Activated CD8-positive, alpha-beta memory T cell treated with anti-CD3 and anti-CD28 coated beads for 48 hours (primary cell): ENCODE data around the gene SCUBE2.

Source experiments
- DNase-seq, 3 experiments: peaks; one replicate each; pipeline ENCODE4 v3.0.0-alpha.2; 2020; ENCODE audit warnings: low read depth in 2 of 3, low spot score in 2 of 3

The SCUBE2 gene

DNA sequence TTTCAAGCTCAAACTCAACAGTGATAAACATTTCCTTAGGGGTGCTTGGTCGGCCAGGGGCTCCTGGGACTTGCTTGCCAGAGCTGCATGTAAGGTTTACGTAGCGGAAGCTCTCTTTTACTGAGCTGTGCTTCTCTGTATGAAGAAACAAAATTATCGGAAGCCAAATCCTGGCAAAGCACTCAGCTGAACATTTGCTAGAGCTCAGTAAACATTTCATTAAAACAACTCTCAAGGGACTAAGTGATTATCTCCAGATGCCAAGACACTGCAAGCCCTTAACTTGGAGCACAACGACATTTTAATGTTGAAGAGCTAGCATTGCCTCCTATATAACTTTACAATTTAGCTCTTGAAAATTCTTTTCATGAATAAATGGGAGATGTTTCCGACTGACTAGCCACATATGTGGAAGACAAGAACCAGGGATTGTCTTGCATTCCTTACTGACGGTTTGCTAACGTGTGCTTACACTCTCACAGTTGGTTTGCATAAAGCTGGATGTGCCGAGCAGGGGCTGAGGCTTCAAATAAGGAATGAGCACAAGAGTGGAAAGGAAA lies 43.4 kb downstream of the SCUBE2 start:
- no peak for DNase-seq

DNA sequence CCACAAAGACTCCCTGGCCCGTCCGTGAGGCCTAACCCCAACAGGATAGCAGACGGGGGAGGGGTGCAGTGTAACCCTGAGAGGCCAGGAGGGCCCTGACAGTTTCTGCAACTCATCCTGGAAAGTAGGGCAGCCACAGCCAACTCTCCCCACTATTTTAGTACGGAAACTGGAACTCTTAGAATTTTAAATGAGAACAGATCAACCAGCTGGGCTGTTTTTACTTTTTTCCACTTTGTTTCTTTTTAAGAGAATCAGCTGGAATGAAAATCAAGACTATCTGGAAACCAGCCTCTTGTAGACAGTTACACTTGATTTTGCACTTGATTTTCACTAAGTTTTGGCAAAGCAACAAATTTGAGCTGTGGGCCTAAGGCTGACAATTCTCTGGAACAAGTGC lies 44.9 kb downstream of the SCUBE2 start:
- no peak for DNase-seq

DNA sequence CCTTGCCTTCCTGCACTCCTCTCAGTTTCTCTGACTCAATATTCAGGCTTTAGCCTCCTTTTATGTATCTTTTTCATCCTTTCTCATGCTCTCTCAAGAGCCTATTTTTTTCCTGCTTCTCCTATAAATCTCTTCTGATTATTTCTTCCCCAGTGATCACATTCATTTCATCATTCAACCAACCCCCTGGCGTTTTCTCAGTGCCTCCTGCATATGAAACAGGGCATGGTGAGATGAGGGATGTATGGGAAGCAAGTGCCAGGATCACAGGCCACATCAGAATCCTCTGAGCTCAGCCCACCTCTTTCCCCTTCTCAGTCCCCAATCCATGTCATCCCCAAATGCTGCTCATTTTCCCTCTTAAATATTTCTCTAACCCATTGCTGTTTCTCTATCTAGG lies 48.9 kb downstream of the SCUBE2 start:
- DNase-seq = no peak

DNA sequence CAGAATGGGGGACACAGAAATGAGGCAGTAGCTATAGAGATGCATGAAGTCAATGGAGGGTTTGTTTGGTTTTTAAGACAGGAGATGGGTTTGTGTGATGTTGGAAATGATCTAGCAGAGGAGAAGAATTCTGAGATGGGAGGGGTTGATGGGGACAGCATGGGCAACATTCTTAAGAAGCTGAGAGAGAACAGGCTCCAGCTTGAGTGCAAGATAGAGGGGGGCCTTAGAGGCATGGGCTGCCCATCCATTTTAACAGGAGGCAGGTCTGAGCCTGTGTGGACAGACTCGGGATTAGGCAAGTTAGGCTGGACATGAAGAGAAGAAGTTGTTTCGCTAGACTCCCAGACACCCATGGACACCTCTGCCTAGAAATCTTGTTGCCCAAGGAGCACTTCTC lies 49.7 kb downstream of the SCUBE2 start:
- DNase-seq = no peak

DNA sequence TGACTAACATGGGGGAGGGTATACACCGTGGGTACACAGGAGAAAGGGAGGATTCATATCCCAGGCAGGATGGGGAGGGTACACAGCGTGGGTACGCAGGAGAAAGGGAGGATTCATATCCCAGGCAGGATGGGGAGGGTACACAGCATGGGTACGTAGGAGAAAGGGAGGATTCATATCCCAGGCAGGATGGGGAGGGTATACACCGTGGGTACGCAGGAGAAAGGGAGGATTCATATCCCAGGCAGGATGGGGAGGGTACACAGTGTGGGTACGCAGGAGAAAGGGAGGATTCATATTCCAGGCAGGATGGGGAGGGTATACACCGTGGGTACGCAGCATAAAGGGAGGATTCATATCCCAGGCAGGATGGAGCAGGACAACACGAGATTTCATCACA lies 51.0 kb downstream of the SCUBE2 start:
- no peak for DNase-seq

DNA sequence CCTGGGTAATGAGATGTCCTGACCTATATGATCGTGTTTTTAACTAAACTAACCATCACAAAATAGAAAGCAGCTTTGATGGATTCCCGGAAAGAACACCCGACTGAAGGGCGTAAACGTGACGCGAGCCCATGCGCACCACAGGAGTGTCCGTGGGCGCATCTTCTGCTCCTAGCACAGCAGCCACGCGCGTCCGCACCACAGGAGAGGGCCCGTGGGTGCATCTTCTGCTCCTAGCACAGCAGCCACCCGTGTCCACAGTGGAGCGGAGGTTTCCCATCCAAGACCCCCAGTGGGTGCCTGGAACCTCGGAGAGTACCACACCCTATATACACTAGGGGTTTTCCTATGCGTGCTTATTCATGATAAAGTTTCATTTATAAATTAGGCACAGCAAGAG lies 51.5 kb downstream of the SCUBE2 start:
- DNase-seq = no peak

DNA sequence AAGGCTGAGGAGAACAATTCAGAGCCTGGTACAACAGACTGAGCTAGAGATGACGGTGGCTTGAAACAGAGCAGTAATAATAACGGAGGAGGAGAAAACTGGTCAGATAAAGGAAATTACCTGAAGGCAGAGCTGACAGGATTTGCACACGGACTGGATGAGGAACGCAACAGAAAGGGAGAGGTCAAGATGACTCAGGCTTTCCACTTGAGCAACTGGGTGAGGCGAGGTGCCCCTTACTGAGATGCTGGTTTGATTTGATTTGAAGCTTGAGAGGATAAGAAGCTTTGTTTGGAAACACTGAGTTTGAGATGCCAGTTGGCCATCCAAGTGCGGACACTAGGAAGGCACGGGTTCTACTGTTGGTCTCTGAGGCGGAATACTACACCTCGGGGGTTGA lies 52.2 kb downstream of the SCUBE2 start:
- no peak for DNase-seq

DNA sequence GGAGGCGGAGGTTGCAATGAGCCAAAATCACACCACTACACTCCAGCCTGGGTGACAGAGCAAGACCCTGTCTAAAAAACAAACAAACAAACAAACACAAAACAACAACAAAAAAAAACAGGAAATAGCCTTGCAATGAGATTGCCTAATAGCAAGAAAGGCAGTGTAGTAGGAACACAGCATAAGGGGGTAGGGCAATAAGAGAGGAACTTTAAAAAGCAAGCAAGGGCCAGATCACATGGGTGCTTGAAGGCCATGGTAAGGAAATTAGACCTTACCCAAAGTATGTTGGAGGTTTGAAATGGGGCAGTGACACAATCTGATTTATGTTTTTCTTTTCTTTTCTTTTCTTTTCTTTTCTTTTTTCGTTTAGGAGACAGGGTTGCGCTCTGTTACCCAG lies 52.9 kb downstream of the SCUBE2 start:
- DNase-seq = no peak

DNA sequence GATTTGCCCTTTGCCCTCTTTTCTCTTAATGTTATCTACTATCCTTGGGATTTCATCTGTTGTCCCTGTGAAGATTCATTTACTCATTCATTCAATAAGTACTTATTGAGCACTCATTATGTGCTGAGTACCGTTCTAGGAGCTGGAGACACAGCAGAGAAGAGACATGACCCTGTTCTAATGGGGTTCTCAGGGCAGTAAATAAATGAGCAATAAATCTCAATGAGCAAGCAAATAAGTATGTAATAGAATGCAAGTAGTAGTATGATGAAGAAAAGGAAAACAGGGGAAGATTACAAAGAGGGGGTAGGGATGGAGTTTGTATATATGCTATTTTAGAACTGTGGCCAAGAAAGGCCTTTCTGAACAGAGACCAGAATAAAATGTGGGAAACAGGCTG lies 53.4 kb downstream of the SCUBE2 start:
- DNase-seq = no peak

DNA sequence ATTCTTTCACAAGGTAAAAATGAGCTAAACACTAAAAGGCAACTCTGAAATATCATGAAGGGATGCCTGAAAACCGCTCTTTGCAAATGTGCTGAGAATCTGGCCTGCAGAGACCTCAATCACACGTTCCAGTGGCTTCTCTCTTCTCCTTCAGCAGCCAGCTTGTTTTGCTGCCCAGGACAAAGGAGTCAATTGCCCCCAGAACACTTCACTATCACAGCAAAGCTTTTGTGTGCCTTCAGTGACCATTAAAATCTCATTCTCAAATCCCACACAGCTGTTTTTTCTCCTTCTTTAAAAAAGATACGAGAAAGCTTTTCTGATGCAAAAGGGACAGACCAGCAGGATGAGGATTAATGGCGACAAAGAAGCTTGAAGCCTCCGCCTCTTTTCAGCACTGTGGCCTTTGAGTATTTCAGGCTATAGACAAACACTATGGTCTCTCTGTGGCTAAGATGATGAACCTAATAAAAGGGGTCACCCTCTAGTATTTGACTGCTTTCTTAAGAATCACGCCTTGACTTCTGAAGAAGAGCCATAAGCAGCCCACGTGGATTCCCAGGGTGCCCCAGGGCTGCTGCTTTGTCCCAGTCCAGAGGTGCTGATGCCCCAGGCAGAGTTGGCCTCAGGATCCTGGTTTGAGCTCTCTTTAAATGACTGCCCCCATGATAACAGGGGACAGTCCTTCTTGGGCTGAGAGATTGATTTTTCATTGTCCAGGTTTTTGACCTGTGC lies 54.2 kb downstream of the SCUBE2 start:
- no peak for DNase-seq

DNA sequence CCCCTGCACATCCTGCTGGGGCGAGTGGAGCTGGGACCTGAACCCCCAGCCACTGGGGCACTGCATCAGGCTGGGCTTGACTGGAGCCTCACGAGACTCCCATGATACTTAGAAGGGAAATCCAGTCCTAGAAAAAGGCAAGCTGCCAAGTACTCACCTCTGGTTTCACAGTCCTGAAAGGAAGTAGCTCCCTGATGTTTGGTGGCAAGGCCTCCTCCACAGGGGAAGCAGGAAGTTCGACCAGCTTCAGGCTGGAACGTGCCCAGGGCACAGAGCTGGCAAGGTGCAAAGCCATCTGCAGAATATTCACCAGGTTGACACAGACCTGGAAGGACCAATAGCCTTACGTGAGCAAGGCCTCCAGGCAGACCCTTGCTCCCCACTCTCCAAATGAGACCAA lies 60.8 kb downstream of the SCUBE2 start:
- no peak for DNase-seq

DNA sequence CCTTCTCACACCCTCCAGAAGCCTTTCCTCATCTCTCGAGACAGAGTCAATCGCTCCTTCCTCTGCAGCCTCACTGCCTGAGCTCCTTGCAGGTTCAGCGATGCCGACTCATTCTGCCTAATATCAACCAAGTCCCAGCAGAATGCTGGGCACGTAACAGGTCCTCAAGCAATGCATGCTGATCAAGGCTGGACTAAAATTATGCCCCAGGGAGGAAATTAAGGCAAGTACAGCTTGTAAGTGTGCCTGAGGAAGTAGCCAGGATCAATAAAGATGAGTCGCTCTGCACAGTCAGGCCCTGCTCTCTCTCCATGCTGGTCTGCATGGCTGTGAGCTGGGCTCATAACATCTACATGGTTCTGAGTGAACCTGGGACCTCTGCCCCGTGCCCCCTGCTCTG lies 62.0 kb downstream of the SCUBE2 start:
- DNase-seq = no peak

DNA sequence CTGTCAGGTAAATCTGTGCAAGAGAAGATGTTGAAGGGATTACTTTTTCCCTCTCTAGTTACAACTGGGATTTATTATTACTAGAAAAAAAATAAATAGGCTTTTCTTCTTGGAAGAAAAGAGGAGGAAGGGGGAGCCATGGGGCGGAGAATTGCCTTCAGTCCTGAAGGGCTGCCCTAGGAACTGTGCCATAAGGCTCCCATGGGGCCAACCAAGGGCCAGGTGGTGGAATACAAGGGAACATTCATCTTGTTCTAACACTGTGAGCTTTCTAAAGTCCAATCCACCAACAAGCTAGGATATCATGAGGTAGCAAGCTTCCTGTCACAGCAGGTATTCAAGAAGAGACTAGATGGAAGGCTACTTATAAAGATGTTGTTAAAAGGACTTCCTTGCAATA lies 62.8 kb downstream of the SCUBE2 start:
- DNase-seq = no peak

DNA sequence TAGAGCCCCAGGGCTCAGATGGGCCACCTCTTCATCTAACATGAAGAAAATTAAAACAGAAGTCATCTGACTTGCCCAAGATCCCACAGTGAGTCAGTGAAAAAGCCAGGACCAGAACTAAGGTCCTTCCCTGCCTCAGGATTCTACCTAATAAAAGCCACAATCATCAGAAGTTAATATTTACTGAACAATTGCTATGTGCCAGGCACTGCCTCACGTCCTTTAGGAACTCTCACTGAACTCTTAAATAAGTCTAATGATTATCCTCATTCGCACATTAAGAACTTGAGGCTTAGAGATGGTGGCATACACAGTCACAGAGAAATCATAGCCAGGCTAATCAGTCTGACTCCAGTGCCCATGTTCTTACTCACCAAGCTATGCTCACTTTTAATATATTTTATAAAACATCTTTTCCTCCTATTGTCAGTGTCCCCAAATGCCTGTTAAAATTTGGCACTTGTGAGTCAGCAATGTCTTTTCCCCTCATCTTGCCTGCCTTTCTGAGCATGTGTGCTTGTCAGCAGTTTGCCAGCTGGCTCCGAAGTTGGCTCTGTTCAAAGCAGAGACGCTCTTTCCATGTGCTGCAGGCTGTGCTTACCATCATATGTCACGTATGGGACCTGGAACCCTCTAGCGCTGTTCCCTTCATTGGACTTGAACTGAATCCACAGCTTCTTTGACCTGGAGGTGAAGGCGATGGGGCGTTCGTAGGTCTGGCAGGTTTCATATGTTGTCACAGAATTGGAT lies 66.1 kb downstream of the SCUBE2 start:
- DNase-seq = no peak

DNA sequence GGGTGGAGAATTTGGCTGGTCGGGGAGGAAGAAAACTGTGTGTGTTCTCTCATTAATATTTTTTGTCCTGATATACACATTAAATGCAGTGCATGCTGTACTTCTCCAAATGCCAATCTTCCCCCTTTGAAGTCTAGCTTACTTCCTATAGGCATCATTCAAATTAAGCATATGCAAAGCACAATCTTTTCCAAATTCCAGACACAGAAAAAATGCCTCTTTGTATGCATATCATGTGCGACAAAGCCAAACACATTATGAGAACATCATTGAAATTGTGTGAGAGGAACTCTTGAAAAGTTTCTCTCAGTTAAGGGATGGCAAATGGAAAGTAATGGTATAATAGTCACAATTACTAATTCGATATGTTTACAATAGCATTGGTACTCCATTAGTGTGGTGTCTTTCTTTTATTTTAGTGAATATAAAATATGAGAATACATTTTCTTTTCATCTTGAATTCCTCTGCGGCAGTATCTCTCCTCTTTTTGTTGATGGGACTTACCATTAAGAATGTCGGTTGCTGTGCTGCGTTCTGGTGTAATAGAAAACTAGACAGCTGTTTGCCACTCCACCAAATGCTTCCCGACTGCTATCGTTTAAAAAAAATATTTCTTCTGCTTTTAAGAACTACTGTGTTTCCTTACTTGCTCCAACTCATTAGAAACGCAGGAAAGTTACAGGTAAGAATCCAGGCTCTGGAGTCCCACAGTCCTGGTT lies 68.3 kb downstream of the SCUBE2 start:
- DNase-seq = no peak

DNA sequence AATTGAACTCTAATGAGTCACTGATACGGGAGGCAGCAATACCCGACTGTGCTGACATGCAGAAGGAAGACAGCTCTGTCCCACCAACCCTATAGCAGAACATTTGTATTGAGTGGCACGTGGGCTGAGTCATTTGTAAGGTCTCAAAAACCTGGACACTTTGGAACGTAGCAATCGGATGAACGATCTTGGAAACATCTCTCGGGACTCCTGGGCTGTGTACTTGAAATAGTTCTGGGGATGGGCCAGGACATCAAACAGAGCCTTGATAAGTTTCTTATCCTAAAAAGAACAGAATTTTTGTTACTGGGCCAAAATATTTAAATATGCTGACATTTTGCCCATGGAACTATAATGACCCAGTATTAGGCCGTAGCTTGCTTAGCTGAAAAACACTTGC lies 70.5 kb downstream of the SCUBE2 start:
- no peak for DNase-seq

DNA sequence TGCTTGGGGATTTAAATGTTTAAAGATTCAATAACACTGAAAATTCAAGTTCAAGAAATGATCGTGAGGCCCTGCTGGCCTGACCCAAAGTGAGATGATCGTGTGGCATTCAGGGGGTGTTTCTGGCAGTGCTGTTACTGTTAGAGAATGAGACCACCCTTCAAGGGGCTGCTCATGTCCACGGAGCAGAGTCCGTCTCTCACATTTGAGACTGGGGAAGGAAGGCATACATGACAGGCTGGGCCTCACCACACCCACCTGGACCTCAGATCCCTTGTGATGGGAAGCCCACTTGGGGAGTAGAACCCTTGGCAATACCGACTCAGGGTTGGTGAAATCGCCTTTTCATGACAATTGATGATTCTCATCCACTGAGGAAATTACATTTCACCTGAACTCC lies 71.5 kb downstream of the SCUBE2 start:
- no peak for DNase-seq

DNA sequence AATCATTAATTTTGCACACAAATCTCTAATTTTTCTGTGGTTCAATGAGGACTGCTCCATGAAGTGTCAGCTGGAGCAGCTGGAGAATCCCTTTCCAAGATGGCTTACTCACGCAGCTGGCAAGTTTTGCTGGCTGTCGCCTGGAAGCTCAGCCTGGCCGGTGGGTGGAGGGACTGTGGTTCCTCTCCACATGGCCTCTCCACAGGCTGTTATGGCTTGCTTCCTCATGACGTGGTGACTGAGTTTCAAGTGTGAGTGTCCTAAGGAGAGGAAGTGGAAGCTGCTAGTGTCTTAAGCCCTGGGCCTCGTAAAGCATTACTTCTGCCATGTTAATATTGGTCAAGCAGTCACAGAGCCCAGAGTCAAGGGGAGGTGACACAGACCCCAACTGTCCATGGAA lies 73.6 kb downstream of the SCUBE2 start:
- DNase-seq = no peak

DNA sequence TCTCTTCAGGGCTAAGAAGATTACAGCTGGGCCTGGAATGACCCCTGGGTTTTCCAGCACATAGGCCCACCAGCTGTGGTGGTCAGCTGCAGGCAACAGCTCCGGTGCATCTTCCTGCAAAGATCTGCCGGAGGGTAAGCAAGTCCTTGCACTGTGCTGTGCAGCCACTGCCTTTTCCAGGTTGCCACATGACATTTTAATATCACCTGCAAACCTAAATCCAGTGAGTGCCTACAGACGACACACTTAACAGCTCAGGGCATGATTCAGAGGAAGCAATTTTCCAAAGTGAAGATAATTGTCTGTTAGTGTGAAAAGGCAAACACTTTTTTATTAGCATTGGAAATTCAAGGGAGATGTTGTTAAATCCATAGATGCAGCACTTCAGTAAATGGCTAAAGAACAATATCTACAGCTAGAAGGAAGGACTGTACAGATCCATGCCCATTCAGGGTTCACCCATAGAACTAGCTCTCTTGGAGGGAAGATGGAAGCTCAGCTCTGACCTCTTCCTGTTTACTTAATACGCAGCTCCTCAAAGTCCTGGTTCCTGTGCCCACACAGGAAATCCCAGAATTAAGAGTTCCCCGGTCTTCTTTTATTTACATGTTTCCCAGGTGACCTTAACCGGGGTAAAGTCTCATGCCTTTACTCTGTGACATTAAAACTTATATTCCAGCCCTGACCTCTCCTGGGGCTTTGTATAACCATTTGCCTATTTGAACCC lies 74.3 kb downstream of the SCUBE2 start:
- DNase-seq = no peak

DNA sequence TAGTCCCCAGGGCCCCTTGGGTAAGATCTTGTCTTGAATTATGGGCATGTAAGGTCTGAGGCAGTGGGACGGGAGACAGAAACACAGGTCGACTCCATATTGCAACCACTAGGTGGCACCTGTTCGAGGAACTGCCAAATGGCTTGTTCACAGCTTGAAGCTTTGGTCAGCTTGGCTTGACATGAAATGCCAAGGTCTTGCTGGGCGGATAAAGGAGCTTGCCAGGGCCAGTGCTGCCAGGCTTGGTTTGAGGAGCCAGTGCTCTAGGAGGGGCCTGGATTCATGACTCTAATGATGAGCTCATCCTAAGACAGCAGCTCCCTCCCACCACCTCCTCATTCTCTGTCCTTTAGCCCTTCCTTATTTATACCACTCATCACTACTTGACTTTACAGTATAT lies 75.7 kb downstream of the SCUBE2 start:
- DNase-seq = no peak

DNA sequence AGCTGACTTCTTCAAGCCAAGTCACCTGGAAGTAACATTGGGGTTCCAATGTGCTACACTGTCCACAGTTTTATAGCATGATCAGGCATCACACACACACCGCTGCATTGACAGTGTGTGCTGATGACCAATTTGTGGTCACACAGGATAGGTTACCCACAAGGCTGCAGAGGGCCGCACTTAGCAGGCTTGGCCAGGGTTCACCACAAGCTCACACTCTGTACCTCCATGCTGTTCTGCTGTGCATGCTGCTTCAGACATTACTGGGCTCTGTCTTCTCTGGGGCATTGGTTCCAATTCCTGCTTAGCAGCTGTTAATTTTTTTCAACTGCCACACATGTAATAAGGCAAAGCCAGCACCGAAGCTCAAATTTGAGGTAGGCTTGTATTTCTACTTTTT lies 76.6 kb downstream of the SCUBE2 start:
- DNase-seq = no peak
